Measurements from ENCODE around the gene KSR1. TPM values are rescaled to one million over a fixed set of nuclear protein-coding genes. Genes with fewer than 3 reads are reported as not detected.

KSR1 gene
- total and polyA plus RNA-seq, 9 of the 15 experiments (the other 6 are each of a cell fraction or from before 2014, with no cell fraction given): 1.4 to 51.7 (median 18.4) TPM

GRCh38 chr17:27455914-27456680, at the start of gene KSR1 (continued):
- TF ChIP-seq, protein P1, sequence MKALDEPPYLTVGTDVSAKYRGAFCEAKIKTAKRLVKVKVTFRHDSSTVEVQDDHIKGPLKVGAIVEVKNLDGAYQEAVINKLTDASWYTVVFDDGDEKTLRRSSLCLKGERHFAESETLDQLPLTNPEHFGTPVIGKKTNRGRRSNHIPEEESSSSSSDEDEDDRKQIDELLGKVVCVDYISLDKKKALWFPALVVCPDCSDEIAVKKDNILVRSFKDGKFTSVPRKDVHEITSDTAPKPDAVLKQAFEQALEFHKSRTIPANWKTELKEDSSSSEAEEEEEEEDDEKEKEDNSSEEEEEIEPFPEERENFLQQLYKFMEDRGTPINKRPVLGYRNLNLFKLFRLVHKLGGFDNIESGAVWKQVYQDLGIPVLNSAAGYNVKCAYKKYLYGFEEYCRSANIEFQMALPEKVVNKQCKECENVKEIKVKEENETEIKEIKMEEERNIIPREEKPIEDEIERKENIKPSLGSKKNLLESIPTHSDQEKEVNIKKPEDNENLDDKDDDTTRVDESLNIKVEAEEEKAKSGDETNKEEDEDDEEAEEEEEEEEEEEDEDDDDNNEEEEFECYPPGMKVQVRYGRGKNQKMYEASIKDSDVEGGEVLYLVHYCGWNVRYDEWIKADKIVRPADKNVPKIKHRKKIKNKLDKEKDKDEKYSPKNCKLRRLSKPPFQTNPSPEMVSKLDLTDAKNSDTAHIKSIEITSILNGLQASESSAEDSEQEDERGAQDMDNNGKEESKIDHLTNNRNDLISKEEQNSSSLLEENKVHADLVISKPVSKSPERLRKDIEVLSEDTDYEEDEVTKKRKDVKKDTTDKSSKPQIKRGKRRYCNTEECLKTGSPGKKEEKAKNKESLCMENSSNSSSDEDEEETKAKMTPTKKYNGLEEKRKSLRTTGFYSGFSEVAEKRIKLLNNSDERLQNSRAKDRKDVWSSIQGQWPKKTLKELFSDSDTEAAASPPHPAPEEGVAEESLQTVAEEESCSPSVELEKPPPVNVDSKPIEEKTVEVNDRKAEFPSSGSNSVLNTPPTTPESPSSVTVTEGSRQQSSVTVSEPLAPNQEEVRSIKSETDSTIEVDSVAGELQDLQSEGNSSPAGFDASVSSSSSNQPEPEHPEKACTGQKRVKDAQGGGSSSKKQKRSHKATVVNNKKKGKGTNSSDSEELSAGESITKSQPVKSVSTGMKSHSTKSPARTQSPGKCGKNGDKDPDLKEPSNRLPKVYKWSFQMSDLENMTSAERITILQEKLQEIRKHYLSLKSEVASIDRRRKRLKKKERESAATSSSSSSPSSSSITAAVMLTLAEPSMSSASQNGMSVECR (CRISPR knock-in tag; IDR thresholded peaks at IDR 0.05): no peak; the same call in 1 of the 2 replicates
- TF ChIP-seq GTF2E2 (tag; IDR thresholded peaks at IDR 0.05): no peak
- no peak for TF ChIP-seq SRSF1 (IDR thresholded peaks at IDR 0.05; ENCODE audit: low read depth, low read length)
- TF ChIP-seq, protein P2, sequence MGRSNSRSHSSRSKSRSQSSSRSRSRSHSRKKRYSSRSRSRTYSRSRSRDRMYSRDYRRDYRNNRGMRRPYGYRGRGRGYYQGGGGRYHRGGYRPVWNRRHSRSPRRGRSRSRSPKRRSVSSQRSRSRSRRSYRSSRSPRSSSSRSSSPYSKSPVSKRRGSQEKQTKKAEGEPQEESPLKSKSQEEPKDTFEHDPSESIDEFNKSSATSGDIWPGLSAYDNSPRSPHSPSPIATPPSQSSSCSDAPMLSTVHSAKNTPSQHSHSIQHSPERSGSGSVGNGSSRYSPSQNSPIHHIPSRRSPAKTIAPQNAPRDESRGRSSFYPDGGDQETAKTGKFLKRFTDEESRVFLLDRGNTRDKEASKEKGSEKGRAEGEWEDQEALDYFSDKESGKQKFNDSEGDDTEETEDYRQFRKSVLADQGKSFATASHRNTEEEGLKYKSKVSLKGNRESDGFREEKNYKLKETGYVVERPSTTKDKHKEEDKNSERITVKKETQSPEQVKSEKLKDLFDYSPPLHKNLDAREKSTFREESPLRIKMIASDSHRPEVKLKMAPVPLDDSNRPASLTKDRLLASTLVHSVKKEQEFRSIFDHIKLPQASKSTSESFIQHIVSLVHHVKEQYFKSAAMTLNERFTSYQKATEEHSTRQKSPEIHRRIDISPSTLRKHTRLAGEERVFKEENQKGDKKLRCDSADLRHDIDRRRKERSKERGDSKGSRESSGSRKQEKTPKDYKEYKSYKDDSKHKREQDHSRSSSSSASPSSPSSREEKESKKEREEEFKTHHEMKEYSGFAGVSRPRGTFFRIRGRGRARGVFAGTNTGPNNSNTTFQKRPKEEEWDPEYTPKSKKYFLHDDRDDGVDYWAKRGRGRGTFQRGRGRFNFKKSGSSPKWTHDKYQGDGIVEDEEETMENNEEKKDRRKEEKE (IDR thresholded peaks at IDR 0.05; ENCODE audit: borderline replicate concordance in 1 of 2, control insufficient read depth in 1 of 2, low read depth in 2 of 2, low read length in 1 of 2): no peak
- TF ChIP-seq HES1 (IDR thresholded peaks at IDR 0.05; ENCODE audit: low read depth): no peak
- TF ChIP-seq NFIX (CRISPR knock-in tag; IDR thresholded peaks at IDR 0.05; ENCODE audit: low read depth): no peak
- TF ChIP-seq, protein P3, sequence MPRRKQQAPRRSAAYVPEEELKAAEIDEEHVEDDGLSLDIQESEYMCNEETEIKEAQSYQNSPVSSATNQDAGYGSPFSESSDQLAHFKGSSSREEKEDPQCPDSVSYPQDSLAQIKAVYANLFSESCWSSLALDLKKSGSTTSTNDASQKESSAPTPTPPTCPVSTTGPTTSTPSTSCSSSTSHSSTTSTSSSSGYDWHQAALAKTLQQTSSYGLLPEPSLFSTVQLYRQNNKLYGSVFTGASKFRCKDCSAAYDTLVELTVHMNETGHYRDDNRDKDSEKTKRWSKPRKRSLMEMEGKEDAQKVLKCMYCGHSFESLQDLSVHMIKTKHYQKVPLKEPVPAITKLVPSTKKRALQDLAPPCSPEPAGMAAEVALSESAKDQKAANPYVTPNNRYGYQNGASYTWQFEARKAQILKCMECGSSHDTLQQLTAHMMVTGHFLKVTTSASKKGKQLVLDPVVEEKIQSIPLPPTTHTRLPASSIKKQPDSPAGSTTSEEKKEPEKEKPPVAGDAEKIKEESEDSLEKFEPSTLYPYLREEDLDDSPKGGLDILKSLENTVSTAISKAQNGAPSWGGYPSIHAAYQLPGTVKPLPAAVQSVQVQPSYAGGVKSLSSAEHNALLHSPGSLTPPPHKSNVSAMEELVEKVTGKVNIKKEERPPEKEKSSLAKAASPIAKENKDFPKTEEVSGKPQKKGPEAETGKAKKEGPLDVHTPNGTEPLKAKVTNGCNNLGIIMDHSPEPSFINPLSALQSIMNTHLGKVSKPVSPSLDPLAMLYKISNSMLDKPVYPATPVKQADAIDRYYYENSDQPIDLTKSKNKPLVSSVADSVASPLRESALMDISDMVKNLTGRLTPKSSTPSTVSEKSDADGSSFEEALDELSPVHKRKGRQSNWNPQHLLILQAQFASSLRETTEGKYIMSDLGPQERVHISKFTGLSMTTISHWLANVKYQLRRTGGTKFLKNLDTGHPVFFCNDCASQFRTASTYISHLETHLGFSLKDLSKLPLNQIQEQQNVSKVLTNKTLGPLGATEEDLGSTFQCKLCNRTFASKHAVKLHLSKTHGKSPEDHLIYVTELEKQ (CRISPR knock-in tag; IDR thresholded peaks at IDR 0.05): no peak
- TF ChIP-seq OTX1 (CRISPR knock-in tag; IDR thresholded peaks at IDR 0.05): no peak
- no peak for TF ChIP-seq LARP7 (IDR thresholded peaks at IDR 0.05)
- TF ChIP-seq L3MBTL2 (IDR thresholded peaks at IDR 0.05): peak; percentile 47
- TF ChIP-seq DACH1 (IDR thresholded peaks at IDR 0.05; ENCODE audit: partially characterized antibody): no peak
- TF ChIP-seq EWSR1 (IDR thresholded peaks at IDR 0.05; ENCODE audit: borderline replicate concordance, low read depth, partially characterized antibody): no peak
- peak; percentile 56 for TF ChIP-seq EP400 (IDR thresholded peaks at IDR 0.05)
- TF ChIP-seq SUPT5H (IDR thresholded peaks at IDR 0.05): peak; percentile 43; the same call in 1 of the 2 replicates
- TF ChIP-seq DLX4 (CRISPR knock-in tag; IDR thresholded peaks at IDR 0.05): no peak
- no peak for TF ChIP-seq TRIM28 (IDR thresholded peaks at IDR 0.05)
